AG09309 (cell line): ENCODE data around the gene DOCK2.

Experiments used
- DNase-seq: peaks from one replicate; pipeline ENCODE4 v3.0.0-alpha.2; 2010; ENCODE audit warnings: low read depth
- H3K4me3 ChIP-seq: 2 replicates; pipeline ENCODE4 v1.5.1; 2011; ENCODE audit warnings: mild to moderate bottlenecking, low read depth, low read length, moderate library complexity; ENCODE audit not compliant: control insufficient read depth
- TF ChIP-seq, protein P1 (sequence below): IDR thresholded peaks from 2 replicates; pipeline ENCODE4 v1.5.1; 2011; ENCODE audit warnings: mild to moderate bottlenecking, low read depth, low read length, inconsistent platforms; ENCODE audit not compliant: insufficient read depth, control insufficient read depth; ENCODE audit errors: missing control alignments

Gene DOCK2

DNA sequence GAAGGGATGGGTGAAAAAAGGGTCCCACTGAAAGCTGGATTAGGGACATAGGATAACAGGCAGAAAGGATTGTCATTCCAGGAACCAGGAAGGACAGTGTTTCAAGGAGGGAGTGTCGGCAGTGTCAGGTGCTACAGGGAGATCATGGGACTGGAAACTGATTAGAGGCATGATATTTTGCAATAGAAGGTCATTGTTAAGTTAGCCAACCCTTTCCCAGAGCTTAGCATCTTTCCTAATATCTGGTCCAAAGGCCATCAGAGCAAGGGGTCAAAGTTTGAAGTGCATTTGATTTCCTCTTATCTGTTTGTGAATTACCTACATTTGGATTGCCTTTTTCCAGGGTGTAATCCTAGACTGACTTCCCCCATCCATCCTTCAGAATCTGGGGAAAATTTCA lies 91.3 kb downstream of the DOCK2 start:
- H3K4me3 ChIP-seq = no peak overlapping the region
- DNase-seq = no peak
- TF ChIP-seq, protein P1, sequence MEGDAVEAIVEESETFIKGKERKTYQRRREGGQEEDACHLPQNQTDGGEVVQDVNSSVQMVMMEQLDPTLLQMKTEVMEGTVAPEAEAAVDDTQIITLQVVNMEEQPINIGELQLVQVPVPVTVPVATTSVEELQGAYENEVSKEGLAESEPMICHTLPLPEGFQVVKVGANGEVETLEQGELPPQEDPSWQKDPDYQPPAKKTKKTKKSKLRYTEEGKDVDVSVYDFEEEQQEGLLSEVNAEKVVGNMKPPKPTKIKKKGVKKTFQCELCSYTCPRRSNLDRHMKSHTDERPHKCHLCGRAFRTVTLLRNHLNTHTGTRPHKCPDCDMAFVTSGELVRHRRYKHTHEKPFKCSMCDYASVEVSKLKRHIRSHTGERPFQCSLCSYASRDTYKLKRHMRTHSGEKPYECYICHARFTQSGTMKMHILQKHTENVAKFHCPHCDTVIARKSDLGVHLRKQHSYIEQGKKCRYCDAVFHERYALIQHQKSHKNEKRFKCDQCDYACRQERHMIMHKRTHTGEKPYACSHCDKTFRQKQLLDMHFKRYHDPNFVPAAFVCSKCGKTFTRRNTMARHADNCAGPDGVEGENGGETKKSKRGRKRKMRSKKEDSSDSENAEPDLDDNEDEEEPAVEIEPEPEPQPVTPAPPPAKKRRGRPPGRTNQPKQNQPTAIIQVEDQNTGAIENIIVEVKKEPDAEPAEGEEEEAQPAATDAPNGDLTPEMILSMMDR = no peak

DNA sequence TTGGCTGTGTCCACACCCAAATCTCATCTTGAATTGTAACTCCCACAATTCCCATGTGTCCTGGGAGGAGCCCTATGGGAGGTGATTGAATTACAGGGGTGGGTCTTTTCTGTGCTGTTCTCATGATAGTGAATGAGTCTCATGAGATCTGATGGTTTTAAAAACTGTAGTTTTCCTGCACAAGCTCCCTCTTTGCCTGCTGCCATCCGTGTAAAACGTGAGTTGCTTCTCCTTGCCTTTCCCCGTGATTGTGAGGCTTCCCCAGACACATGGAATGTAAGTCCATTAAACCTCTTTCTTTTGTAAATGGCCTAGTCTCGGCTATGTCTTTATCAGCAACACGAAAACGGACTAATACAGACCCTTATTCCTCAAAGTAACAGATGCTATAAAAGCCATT lies 94.1 kb downstream of the DOCK2 start:
- TF ChIP-seq, protein P1 = no peak
- H3K4me3 ChIP-seq = no peak overlapping the region
- no peak for DNase-seq

DNA sequence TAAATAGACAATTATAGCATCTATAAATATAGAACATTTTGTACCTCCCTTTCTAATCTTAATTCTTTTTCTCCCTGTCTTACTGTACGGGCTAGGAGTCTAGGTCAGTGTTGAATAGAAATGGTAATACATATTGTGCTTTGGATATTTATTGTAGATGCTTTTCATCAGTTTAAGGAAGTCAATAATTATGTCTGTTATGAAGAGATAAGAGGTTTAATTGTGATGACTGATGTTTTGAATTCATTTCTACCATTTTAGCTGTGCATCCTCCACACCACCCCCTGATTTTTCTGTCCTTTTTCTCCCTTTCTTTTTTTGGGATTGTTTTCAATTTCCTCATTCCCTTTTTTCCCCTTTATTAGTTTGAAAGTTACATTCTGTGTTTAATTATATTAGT lies 95.8 kb downstream of the DOCK2 start:
- no peak for DNase-seq
- no peak overlapping the region for H3K4me3 ChIP-seq
- TF ChIP-seq, protein P1 = no peak

DNA sequence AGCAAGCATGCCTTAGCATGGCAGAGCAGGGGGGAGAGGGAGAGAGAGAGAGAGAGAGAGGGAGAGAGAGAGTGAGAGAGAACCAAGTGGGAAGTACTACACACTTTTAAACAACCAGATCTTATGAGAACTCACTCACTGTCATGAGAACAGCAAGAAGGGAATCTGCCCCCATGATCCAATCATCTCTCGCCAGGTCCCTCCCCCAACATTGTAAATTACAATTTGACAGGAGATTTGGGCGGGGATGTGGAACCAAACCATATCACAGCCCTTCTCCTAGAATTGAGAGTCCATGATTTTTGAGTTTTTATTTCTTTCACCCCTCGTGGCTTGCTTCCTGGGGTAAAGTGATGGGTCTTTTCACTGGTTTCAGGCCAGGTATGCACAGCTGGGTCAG lies 98.8 kb downstream of the DOCK2 start:
- DNase-seq = no peak
- no peak overlapping the region for H3K4me3 ChIP-seq
- TF ChIP-seq, protein P1 = no peak

DNA sequence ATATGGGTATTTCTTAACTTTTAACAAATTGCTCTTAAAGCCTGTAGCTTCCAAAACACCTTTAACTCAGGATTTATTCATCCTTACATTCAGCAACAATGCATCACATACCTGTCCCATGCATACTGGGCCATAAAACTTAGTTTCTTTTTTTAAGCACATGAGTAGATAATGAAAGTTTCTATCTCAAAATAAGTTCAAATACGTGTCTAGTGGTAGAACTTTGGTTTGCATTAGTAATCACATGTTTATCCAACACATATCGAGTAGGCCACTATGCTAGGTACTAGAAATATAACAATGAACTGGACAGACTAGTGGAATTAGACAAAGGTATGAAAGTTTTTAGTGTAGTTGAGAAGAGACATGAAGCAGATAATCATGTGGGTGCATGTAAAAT lies 99.6 kb downstream of the DOCK2 start:
- no peak for DNase-seq
- no peak overlapping the region for H3K4me3 ChIP-seq

DNA sequence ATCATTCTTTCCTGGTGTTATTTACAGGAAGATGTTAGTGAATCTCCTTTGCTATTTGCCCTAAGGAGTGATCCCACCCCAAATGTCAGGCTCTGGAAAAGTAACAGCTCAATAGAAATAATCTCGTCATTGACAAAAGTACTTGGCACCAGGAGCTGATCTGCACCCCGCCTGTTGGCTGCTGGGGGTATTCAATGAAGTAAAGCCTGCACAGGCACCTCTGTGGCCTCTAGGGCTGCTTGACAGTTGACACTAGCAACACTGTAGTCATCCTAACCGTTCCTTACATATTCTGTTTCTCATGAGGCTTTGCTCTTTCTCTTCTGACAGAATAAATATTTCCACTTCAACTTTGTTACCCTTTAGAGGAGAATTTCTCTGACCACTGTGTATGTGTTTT lies 103.4 kb downstream of the DOCK2 start:
- no peak overlapping the region for H3K4me3 ChIP-seq
- no peak for DNase-seq
- TF ChIP-seq, protein P1 = no peak

More for the DNA sequence above, 99.6 kb downstream of the DOCK2 start:
- TF ChIP-seq, protein P1 = no peak

DNA sequence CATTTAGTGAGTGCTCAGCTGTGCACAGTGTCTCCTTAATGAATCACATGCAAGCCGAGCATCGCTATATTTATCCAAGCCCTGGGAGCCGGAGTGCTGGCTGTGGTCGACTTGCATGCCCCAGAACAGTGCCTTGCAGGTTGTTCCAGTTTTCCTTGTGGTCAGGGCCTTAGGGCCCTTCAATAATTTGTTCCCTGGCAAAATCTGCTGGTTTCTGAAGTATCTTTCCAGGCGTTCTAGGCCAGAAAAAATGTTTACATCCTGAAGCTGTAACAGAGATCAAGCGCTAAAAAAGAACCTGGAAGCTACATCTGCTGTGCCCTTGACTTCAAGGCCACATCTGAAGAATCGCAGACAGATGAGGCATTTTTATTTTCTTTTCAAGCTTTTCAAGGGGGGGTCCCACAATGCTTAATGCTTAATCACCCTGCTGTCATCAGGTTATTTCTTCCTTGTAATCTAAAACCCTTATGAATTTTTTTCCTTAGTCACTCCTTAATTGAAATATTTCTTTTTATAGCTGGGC lies 105.8 kb downstream of the DOCK2 start:
- peak; percentile 82 for DNase-seq
- TF ChIP-seq, protein P1 = no peak
- no peak overlapping the region for H3K4me3 ChIP-seq
